Smooth muscle cell of the brain vasculature (primary cell): ENCODE measurements around the gene ZMYM4.
"Not testable (repeated sequence)": the region's sequence is repeated elsewhere in the genome, so short reads cannot be mapped to it uniquely, and the experiment has no call there.

Experiments used
- DNase-seq: peaks from one replicate; pipeline ENCODE4 v3.0.0-alpha.2; 2012; ENCODE audit warnings: low read depth, low spot score

Gene ZMYM4

GRCh38 chr1:35452106-35452774 is 183.7 kb downstream of the ZMYM4 start:
- no peak for DNase-seq

GRCh38 chr1:35453031-35453430 is 184.5 kb downstream of the ZMYM4 start:
- no peak for DNase-seq

GRCh38 chr1:35454176-35454575 is 185.7 kb downstream of the ZMYM4 start:
- DNase-seq = no peak

GRCh38 chr1:35454616-35455015 is 186.1 kb downstream of the ZMYM4 start:
- DNase-seq = peak; percentile 13

GRCh38 chr1:35460796-35461195 is 192.3 kb downstream of the ZMYM4 start:
- DNase-seq = no peak

- DNase-seq = no peak
Observed at GRCh38 chr1:35461966-35462651, 193.6 kb downstream of the ZMYM4 start.

GRCh38 chr1:35463232-35463631 is 194.7 kb downstream of the ZMYM4 start:
- DNase-seq = no peak

- DNase-seq = not testable (repeated sequence)
Observed at GRCh38 chr1:35463749-35464148, 195.2 kb downstream of the ZMYM4 start.

- DNase-seq = no peak
Observed at GRCh38 chr1:35466120-35466519, 197.6 kb downstream of the ZMYM4 start.

- no peak for DNase-seq
Observed at GRCh38 chr1:35470977-35471613, 202.6 kb downstream of the ZMYM4 start.
